ENCODE data around the gene NLGN1.

NLGN1 gene

GRCh38 chr3:174116421-174116820 is 718.9 kb downstream of the NLGN1 start:
- no peak for FAIRE-seq

- no peak for FAIRE-seq
Observed at GRCh38 chr3:174120997-174121396, 723.5 kb downstream of the NLGN1 start.

GRCh38 chr3:174122411-174122810 is 724.9 kb downstream of the NLGN1 start:
- FAIRE-seq: no peak

DNA sequence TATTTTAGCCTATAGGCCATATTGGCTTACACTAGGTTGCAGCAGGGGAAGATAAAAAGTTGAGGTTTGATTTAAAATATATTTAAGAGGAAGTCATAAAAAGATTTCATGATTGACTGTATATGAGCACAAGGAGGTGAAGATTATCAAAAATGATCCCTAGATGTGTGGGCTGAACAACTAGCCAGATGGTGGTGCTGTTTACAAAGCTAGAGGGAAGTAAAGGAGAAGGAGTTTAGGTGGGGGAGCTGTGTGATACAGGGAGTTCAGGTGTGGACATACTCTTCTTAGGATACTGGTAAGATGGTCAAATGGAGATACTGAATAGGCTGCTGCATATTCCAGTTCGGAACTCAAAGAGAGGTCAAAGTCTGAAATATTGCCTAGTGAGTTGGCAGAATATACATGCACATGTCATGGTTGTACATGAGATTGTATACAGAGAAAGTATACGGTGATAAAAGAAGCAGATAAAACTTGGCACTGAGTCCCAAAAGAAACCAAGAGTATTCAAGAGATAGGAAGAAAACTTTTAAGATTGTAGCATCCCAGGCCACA is 727.8 kb downstream of the NLGN1 start:
- FAIRE-seq: no peak

DNA sequence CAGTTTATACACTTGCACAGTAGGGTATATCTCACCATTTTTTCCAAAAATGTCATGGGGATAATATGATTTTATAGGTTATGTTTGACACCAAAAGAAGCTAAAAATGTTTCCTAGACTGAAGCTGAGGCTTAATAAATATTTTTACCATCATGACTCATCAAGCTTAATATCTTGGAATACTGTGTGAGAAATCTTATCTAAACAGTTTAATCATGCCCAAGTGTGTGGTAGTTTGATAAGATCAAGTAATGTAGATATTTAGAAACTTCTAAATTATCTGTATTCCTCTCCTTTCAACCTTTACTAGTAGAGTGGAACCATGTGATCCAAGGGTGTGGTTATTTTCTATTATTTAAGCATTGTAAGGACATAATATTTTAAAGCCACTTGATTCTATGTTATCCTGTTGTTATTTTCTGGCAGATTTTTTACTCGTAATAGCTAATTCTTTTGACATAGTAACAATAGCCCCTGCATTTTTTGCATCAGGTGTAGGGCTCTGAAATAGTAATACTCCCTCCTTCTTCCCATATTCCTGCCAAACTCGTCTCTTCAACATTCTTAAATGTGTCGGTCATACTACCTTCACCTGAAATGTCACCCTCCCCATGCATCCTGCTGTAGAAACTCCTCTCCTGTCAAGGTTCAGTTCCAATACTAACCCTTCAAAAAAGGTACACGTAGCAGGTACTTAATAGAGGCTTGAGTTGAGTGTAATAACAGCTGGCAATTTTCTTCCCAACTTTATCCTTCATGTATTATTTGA is 729.6 kb downstream of the NLGN1 start:
- no peak for FAIRE-seq

DNA sequence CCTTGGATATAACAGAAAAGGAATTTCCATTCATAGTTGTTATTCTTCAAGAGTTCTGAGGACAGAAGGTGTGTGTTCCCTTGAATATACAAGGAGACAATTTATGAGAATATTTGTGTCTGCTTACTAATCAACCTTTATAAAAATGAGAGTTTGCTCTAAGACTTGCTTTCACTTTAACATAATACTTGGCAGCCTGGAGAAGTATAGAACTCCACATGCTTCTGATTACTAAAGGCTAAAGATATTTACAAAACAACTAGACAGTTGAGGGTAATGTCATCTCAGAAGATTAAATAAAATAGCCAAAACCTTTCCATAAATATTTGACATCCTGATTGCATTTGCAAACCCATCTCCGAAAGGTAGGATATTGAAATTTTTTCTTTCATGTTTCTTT is 734.5 kb downstream of the NLGN1 start:
- no peak for FAIRE-seq

GRCh38 chr3:174132421-174133042 is 735.0 kb downstream of the NLGN1 start:
- no peak for FAIRE-seq

GRCh38 chr3:174146008-174146407 is 748.5 kb downstream of the NLGN1 start:
- no peak for FAIRE-seq

GRCh38 chr3:174147798-174148197 is 750.3 kb downstream of the NLGN1 start:
- FAIRE-seq: no peak

- FAIRE-seq: no peak
Observed at GRCh38 chr3:174153871-174154270, 756.3 kb downstream of the NLGN1 start.

- FAIRE-seq: no peak
Observed at GRCh38 chr3:174156200-174156599, 758.7 kb downstream of the NLGN1 start.

DNA sequence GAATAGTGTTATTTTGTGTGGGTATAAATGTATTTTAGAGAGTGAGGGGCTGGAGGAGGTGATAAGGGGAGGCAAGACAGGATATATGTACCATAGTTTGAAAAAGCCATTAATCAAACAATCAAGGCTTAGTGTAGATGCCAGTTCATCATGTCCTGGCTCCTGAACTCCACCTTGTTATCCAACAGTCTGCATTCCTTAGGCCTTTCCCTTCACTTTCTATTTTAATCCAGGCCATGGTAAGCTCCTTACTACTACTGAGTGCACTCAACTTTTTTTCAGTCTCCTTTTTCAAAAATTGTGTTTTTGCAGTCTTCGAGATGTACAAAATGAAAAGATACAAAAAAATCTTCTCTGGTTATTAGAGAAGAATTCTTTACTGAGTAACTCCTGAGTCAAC is 761.1 kb downstream of the NLGN1 start:
- no peak for FAIRE-seq

GRCh38 chr3:174159604-174160003 is 762.1 kb downstream of the NLGN1 start:
- FAIRE-seq: no peak

GRCh38 chr3:174162550-174162949 is 765.0 kb downstream of the NLGN1 start:
- FAIRE-seq: no peak

DNA sequence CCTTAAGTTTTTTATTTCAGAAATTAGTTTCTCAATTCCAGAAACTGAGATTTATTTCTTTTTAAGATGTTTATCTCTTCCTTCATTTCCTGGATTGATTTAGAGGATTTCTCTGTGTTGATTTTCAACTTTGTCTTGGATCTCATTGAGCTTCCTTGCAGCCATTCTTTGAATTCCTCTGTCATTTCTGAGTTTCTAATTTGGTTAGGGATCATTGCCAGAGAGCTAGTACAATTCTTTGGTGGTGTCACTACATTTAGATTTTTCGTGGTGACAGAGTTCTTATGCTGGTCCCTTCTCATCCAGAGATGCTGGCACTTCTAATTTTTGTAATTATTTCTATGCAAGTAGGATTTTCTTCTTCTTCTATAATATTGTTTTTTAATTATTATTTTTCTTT is 770.5 kb downstream of the NLGN1 start:
- FAIRE-seq: no peak

GRCh38 chr3:174168538-174169254 is 771.2 kb downstream of the NLGN1 start:
- no peak for FAIRE-seq

DNA sequence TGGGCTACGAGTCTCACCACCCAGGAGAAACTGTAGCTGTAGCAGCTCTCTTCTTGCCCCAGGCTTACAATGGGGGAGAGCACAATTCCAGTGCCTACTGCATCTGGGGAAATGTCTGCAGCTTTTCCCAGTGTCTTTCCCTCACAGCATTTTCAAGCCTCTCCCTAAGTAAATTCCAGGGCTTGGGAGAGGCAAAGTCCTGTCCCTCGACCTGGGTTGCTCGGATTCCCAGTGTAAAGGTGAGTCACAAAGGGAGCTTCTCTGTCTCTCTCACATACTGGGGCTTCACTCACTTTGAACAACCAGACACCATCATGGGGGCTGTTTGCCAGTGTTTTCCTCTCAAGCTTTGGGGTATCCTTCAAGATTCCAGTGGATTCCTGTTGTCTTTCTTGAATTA is 772.2 kb downstream of the NLGN1 start:
- FAIRE-seq: no peak

DNA sequence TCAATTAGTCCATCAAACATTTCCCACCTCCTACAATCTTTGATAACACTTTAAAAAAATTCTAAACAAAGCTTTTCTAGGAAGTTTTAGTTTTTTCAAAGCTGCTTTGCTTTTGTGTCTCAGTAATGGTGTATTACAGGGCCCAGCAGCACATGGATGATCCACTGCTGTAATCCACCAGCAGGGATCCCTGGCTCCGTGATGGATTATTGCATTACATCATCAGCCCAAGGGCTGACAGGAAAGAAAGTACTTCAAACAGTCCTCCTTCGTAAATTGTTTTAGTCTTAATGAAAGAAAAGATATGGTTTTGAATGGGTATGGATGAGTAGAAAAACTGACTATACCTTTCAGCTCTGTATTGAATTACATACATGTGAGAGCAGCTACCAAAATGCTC is 772.7 kb downstream of the NLGN1 start:
- FAIRE-seq: no peak

- FAIRE-seq: no peak
Observed at GRCh38 chr3:174186377-174186989, 788.9 kb downstream of the NLGN1 start.

DNA sequence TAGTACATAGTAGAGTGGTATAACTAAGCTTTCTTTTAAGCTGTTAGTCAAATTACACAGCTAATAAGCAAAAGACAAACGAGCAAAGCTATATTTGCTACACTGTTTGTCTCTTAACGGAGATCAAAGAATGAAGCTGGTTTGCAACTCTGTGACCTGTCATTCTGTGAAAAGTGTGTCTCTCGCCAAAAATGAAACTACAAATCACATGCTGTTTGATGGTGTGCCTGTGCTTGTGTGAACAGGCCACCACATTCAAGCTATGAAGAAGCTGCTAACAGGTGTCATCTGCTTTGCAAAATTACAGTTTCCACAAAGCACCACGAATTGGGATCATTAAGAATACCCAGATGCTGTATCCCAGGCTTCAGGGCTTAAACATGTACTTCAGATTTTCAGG is 793.8 kb downstream of the NLGN1 start:
- FAIRE-seq: no peak

GRCh38 chr3:174191895-174192294 is 794.4 kb downstream of the NLGN1 start:
- FAIRE-seq: peak; percentile 54

DNA sequence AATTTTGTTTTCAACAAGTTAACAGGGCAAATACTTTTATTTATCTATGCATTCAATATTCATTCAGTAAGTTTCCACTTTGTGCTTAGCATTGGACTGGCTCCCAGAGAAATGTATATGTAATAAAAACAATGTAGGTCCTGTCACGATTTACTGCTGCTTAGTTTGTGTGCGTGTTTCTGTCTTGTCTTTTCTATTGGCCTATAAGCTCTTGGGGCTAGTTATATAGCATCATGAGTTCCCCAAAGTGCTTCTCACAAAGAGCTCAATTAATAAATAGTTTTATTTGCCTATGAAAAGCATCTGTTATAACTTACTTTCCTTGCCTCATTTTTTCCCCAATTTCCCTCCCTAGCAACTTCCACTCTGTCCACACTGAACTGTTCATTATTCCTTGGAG is 794.9 kb downstream of the NLGN1 start:
- FAIRE-seq: no peak

DNA sequence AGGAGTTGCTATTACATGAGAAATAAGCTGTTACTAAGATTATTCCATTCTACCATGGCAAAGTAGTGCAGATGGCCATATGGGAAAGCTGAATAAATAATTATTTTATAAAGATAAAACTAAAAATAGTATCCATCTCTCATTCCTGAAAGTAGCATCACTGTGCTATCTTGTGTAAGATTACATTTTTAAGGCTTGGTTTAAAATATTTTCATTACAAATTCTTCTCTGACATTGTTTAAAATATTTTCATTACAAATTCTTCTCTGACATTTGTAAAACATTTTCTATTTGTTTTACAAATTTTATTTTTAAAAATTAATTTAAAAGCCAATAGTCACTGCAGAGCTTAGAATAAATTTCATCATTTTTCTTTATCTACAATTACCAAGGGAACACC is 796.1 kb downstream of the NLGN1 start:
- FAIRE-seq: no peak

All from endometrium (tissue), 2 donors.